OCI-LY3 (cell line): Measurements from ENCODE around the gene PCF11.

Experiments
- H2AFZ ChIP-seq: fragments of 200-600, 300-600 bp; shearing (Covaris generic); 2 replicates; pipeline ENCODE4 v1.6.0; 2014; ENCODE audit warnings: antibody characterized with exemption, low read depth, low read length
- H3K27ac ChIP-seq: fragments of 200-600, 300-600 bp; sonication (generic); 2 replicates; pipeline ENCODE4 v1.5.1; 2014; ENCODE audit warnings: mild to moderate bottlenecking, low read length, moderate library complexity, mixed read lengths
- H3K27me3 ChIP-seq: fragments of 200-600, 300-600 bp; sonication (generic); 2 replicates; pipeline ENCODE4 v1.6.1; 2014; ENCODE audit warnings: low read depth, low read length, mixed read lengths
- H3K36me3 ChIP-seq: fragments of 200-600, 300-600 bp; sonication (generic); replicated peaks from 2 replicates; pipeline ENCODE3; 2014; ENCODE audit warnings: low read depth, low read length, mixed read lengths
- H3K4me1 ChIP-seq: fragments of 300-600, 200-600 bp; sonication (generic); 2 replicates; pipeline ENCODE4 v1.6.1; 2014; ENCODE audit warnings: low read length, mixed read lengths
- H3K4me2 ChIP-seq: fragments of 200-600, 300-600 bp; sonication (generic); 2 replicates; pipeline ENCODE4 v1.6.1; 2014; ENCODE audit warnings: low read length, mixed read lengths
- H3K4me3 ChIP-seq: fragments of 300-600, 200-600 bp; sonication (generic); 2 replicates; pipeline ENCODE4 v1.5.1; 2014; ENCODE audit warnings: antibody characterized with exemption, mild to moderate bottlenecking, low read length, moderate library complexity
- H3K79me2 ChIP-seq: fragments of 300-600, 200-600 bp; shearing (Covaris generic); 2 replicates; pipeline ENCODE4 v1.6.1; 2014; ENCODE audit warnings: mild to moderate bottlenecking, low read length, mixed read lengths
- H3K9ac ChIP-seq: fragments of 300-600, 200-600 bp; shearing (Covaris generic); 2 replicates; pipeline ENCODE4 v1.6.0; 2014; ENCODE audit warnings: mild to moderate bottlenecking, low read length, moderate library complexity
- H3K9me3 ChIP-seq: fragments of 200-600, 300-600 bp; shearing (Covaris generic); 2 replicates; pipeline ENCODE4 v1.6.1; 2014; ENCODE audit warnings: low read length, mixed read lengths; ENCODE audit not compliant: insufficient read depth
- H4K20me1 ChIP-seq: fragments of 200-600, 300-600 bp; sonication (generic); 2 replicates; pipeline ENCODE4 v1.6.1; 2016; ENCODE audit warnings: low read length, mixed read lengths; ENCODE audit not compliant: insufficient read depth
- CTCF ChIP-seq: fragments of 200-600, 300-600 bp; sonication (generic); IDR thresholded peaks from 2 replicates; pipeline ENCODE4 v1.5.1; 2014; ENCODE audit warnings: antibody characterized with exemption, low read length, low read depth
- EZH2phosphoT487 ChIP-seq: fragments of 200-600 bp; shearing (Covaris generic); IDR thresholded peaks from 2 replicates; pipeline ENCODE4 v1.6.1; 2018; ENCODE audit warnings: antibody characterized with exemption, mixed run types, low read depth

The PCF11 gene

GRCh38 chr11:83152264-83152663 lies 4.7 kb upstream of the PCF11 start:
- Histone ChIP-seq H3K9me3 (no peaks in the 10 kb centered on the region), H3K27me3 (no peaks in the 10 kb centered on the region), H3K79me2 (peaks cover 4% of the 10 kb centered on the region), H3K4me2 (no peak overlapping the region), H3K36me3 (peaks cover under 1% of the 10 kb centered on the region), H3K4me1 (peaks cover 47% of the 10 kb centered on the region), H3K4me3 (no peak overlapping the region), H2AFZ (no peak overlapping the region), H3K9ac (no peak overlapping the region), H3K27ac (no peak overlapping the region), H4K20me1 (no peaks in the 10 kb centered on the region)
- TF ChIP-seq EZH2phosphoT487 (no peak), CTCF (no peak)

GRCh38 chr11:83153764-83154163 lies 3.2 kb upstream of the PCF11 start:
- peaks cover 37% of the 10 kb centered on the region for H3K4me1 ChIP-seq
- no peaks in the 10 kb centered on the region for H3K9me3 ChIP-seq
- H3K27ac ChIP-seq: no peak overlapping the region
- H3K27me3 ChIP-seq: no peaks in the 10 kb centered on the region
- H3K4me2 ChIP-seq: peak overlapping the region; percentile 2; the same call in 1 of the 2 replicates
- no peak overlapping the region for H3K4me3 ChIP-seq
- peaks cover 6% of the 10 kb centered on the region for H4K20me1 ChIP-seq
- H2AFZ ChIP-seq: no peak overlapping the region
- no peak overlapping the region for H3K9ac ChIP-seq
- peaks cover 14% of the 10 kb centered on the region for H3K36me3 ChIP-seq
- H3K79me2 ChIP-seq: peaks cover 19% of the 10 kb centered on the region
- TF ChIP-seq EZH2phosphoT487: no peak
- no peak for TF ChIP-seq CTCF

- peak overlapping the region; percentile 56 for H2AFZ ChIP-seq
- H3K4me2 ChIP-seq: peak overlapping the region; percentile 74
- peak overlapping the region; percentile 79 for H3K27ac ChIP-seq
- H3K4me1 ChIP-seq: peaks cover 43% of the 10 kb centered on the region
- peaks cover 32% of the 10 kb centered on the region for H4K20me1 ChIP-seq
- H3K9me3 ChIP-seq: no peaks in the 10 kb centered on the region
- H3K4me3 ChIP-seq: peak overlapping the region; percentile 80
- H3K9ac ChIP-seq: peak overlapping the region; percentile 86
- no peaks in the 10 kb centered on the region for H3K27me3 ChIP-seq
- TF ChIP-seq EZH2phosphoT487 (no peak), CTCF (no peak)
- H3K36me3 ChIP-seq: peaks cover 38% of the 10 kb centered on the region
- H3K79me2 ChIP-seq: peaks cover 45% of the 10 kb centered on the region
These were observed 561 bp upstream of the PCF11 start for GRCh38 chr11:83156144-83156995.

GRCh38 chr11:83157594-83158356 lies 844 bp downstream of the PCF11 start:
- Histone ChIP-seq H4K20me1 (peaks cover 45% of the 10 kb centered on the region), H3K27me3 (no peaks in the 10 kb centered on the region), H3K4me1 (peaks cover 54% of the 10 kb centered on the region), H3K79me2 (peaks cover 59% of the 10 kb centered on the region), H2AFZ (no peak overlapping the region), H3K4me3 (peak overlapping the region; percentile 92), H3K9me3 (no peaks in the 10 kb centered on the region), H3K9ac (peak overlapping the region; percentile 96), H3K4me2 (peak overlapping the region; percentile 96), H3K27ac (peak overlapping the region; percentile 88), H3K36me3 (peaks cover 43% of the 10 kb centered on the region)
- TF ChIP-seq CTCF (no peak), EZH2phosphoT487 (no peak)
